GM10847 (cell line): Measurements from ENCODE around the gene GHRL.
A peak's percentile ranks its signal among the peaks of the same experiment; 100 is the strongest.

Experiments
- POLR2A ChIP-seq: IDR thresholded peaks from 2 replicates; pipeline ENCODE4 v1.6.1; 2011; ENCODE audit not compliant: insufficient read length; ENCODE audit errors: extremely low read depth

Gene GHRL, protein sequence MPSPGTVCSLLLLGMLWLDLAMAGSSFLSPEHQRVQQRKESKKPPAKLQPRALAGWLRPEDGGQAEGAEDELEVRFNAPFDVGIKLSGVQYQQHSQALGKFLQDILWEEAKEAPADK

DNA sequence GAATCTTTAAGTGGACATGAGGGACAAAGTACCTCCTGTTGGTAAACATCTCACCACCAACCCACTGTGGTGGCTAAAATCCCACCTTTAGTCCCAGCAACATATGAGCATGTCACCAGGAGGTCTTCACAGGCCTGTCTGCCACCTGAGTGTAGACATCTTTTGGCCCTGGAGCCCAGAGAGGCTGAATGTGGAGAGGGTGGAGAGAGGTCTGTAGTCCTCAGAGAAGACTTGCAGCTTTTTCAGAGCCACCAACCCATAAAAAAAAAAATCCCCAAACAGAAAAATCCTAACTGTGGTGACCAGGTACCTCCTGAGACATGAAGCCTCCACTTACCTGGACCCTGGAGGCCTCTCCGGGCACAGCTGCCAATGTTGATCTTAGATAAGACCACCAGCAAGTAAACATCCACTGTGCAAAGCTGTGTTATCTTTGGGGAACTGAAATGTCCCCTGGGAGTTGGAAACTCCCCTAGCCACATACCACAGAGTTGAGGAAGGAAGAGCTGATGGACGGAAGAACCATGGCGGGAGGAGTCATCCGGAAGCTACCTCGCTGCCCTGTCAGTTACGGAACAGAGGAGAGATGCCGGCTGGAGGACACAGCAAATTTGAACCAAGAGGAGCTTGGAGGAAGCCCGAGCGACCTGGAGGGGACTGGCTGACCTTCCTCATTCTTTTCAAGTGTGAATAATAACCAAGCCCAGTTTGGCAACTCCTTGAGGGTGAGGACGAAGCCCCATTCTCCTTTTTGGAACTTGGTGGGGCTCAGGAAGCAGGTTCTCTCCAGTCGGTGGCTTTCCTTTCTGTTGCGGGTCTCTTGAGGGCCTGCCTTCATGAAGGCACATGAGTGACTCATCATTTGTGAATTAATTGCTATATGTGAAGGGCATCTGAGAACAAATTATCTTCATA is at the start of gene GHRL:
Gene GHRL (minus strand): TSS at position 443 of the 915 bp plus-strand sequence. CDS start 2,767 bp downstream, outside the sequence.
- TF ChIP-seq POLR2A = peak; percentile 18

DNA sequence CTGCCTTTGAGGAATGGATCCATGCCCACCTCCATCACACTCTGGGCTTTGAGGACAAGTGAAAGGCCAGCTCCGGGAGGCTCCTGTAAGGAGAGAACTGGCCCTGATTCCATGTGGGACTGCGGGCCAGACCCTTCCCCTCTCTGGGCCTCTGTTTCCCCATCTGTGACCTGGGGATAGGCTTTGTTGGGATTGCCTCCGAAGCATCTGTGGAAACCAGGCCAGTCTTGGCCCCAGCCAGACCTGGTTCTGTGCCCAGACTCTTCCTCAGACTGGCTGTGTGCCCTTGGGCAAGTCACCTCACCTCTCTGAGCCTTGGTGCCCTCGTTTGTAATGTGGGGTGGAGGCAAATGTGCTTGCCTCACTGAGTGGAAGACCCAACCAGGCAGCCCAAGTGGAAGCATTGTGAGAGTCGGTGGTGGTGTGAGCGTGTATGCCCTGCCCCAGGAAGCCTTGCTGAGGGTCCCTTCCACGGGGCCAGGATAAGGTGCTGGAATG is 49.2 kb upstream of the GHRL start:
- no peak for TF ChIP-seq POLR2A

DNA sequence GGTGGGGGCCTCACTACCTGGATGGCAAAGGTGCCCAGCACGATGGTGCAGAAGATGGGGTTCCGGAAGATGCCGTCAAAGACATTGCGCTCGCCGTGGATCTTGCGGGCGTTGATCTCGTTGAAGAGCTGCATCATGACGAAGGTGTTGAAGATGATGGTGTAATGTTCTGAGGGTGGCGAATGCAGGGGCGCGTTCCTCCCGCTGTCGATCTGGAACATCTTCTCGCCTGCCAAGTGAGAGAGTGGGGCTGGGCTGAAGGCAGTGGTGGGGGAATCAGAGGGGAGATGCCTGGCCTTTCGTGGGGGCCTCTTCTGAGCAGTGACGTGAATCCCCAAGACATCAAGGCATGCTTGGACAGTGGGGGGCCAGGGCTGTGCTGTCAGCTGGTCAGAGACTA is 47.7 kb upstream of the GHRL start:
- TF ChIP-seq POLR2A = no peak

DNA sequence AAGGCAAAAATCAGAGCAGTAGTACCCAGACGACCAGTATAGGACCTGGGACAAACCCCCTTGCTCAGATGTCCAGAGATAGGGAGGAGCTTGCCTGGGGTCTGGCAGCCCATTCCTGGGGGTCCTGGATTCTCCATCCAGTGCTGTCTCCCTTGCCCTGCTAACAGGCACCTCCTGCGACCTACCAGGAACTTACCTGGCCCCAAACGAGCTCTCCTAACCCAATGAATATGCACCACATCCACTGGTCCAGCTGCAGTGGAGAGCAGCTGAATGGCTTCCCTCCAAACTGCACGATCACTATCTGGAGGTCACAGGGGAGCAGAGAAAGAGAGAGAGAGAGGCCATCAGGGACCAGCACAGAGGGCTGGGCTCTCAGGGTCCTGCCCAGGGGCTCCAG is 47.3 kb upstream of the GHRL start:
- no peak for TF ChIP-seq POLR2A

DNA sequence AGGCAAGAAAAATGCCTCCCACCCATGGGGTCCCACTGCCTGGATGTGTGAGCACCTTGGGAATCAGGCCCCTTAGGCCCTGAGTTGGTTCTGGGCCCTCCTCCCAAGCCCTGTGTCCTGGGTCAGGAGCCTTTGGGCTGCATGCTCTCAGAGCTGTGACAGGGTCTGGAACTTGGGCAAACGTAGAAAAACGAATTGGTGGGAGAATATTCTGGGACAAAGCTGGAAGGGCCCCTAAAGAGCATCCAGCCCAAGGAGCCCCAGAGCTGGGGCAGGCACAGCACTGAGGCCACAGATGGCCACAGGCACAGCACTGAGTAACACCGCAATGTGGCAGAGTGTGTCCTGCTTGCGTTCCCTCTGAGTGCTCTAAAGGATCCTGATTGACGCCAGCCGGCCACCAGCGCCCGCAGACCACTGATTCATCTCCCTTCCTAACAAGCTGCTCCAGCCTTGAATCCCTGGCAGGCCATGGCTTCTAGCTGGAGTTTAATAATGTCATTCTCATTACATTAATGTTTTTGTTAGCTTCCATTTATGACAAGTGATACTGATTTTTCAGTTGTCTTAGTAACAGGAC is 46.7 kb upstream of the GHRL start:
- TF ChIP-seq POLR2A = no peak

DNA sequence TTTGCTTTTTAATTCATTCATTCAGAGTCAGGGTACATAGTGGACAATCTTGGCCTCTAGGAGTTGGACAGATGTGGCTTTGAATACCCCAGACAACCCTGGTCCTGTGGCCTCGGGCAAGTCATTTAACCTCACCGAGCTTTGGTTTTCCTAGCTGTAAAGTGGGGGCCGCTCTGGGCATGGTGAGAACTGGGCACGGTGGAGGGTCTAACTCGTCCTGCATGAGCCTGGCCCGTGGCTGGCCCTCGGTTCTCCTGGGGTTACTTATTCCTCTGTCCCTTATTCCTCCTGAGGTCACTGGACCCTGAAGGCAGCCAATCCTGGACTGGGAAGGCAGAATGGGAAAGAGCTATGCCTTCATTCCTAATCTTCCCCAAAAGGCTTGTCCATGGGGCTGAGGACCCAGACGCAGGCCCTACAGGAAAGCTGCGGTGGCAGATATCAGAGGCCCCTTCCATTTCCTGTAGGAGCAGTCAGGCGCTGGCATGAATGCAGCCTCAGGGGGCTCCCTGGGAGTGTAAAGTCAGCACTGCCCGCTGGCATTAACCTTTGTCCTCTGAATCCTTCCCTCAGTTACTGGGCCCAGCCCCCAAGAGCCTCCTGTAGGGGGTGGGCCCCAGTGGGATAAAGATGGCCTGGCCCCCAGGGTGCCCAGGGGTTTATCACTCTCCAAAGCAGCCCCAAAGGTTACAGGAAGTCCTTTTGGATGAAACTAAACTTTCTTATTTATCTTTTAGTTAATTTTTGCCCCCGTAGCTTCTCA is 46.0 kb upstream of the GHRL start:
- TF ChIP-seq POLR2A = no peak

DNA sequence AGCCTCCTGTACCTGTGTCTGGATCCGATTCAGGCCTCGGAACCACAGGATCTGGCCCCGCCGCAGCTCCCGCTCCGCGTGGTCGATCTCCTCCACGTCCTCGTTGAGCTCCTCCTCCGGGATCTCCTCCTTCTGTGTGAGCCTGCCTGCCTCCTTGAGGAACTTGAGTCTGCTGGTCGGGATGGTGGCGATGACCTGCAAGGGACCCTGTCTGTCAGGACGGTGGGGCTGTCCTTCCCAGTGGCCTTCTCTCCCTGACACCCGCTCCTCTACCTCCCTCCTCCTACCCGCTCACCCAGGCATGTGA is 45.4 kb upstream of the GHRL start:
- no peak for TF ChIP-seq POLR2A

DNA sequence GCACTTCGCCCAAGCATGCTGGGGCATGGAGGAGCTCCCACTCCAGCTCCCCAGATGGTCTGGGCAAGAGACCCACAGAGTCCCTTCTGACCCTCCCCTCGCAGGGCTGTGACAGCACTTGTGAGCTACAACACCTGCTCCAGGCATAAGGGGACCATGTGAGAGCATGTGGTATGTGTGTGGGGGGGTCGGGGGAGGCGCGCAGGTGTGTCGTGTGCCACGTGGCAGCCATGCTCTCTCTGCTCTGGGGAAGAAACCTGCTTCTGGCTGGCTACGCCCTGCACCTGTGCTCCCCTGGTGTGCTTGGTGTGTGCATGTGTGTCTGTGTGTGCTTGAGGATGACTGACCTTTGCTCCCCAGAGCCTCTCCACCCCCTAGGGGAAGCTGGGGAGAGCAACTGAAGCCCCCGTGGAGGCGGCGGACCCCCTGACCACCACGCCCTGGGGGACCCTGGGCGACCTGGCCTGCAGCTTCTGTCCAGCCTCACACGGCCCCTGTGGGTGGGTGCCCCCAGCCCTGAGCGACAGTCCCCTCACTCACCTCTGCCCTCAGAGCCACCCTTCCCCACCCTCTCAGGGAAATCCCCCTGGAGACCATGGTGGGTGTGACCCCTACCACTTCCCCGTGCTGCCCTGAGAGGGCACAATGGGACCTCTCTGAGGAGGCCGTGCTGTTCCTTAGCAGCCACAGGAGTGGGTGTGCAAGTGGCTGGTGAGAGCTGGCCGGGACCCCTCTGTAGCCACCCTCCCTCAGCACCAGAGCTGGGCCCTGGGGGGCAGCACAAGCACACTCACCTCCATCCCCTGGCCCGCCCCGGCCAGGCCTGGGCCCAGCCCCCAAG is 44.8 kb upstream of the GHRL start:
- no peak for TF ChIP-seq POLR2A

DNA sequence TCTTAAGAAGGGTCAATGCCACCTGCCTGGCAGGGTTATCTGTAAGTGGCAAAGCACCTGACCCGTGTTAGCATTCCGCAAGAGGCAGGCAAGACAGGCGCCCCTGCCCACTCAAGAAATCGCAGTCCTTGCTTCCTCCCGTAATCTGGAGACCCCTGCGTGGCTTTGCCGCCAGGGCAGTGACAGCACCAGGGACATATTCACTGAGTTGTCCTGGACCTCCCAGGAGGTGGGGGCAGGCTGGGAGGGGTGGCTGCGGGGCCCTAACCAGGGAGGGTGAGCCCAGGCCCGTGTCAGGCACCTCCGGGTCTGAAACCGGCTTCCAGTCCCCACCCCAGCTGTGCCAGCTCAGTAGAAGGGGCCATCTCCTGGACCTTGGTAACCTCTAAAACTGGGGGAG is 44.0 kb upstream of the GHRL start:
- TF ChIP-seq POLR2A = no peak

DNA sequence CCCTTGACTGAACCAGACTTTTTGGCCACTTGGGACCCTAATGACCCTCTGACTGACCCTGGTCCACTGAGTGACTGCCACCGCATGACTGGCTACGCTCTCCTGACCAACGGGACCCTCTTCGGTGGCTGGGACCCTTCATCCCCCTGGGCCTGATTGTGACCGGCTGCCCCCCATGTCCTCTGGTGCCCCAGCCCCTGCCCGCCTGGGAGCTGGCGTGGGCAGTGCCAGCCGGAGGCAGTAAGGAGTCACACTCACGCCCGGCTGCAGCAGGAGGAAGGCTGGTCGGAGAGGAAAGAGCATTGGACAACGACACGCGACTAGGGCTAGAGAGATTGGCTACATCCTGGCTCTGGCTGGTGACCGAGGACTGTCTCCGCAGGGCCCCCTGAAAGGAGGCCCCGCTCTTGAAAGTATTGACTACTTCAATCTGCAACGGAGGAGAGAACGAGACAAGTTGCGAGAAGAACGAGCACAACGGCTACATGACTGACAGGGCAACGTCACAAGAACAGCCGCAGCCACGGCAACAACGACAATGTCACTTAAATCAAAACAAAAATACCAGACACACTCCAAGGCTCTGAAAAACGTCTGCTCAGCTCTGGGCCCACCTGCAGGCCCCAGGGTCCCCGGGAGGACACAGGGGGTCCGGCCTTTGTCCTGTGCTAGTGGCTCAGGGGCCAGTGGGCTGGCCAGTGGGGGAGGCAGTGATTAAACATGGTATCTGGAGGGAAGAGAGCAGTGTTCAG is 43.3 kb upstream of the GHRL start:
- no peak for TF ChIP-seq POLR2A

DNA sequence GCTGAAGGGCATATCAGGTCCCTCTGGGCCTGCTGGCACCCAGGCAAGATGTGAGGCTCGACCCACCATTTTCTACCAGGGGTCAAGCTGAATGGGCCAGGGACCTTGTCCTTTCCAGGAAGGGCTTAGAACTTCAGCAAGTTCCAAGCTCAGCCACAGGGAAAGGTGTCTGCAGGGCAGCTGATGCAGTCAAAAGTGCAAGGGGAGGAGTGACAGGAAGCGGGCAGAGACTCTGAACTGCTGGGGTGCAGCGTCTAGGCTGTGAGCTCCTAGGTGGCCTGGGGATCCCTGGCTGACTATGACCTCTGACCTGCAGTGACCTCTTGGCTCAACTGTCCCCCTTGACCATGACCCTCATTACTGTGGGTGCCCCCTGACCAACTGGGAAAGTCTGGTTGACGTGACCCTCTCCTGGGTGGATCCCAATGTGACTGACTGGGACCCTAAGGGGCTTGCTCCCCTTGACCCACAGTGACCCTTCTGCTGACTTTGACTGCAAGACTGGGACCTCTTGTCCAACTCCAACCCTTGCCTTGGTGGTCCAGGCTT is 42.5 kb upstream of the GHRL start:
- no peak for TF ChIP-seq POLR2A

DNA sequence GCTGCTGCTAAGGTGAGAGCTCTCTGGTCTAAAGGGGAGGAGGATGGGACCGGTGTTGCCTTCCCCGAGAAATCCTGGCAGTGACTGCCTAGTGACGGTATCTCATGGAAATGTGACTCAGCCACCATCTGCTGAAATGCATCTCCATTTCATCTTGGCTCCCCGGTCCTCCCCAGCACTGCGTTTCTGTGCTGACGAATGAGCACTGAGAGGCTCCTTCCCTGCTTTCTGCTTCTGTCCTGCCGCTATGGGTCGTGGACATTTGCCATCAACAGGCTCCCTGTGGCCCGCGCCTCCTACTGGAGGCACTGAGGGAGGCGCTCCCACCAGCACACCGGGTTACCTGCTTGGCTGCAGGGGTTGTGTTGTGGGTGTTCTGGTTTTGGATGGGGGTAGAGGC is 41.7 kb upstream of the GHRL start:
- no peak for TF ChIP-seq POLR2A

DNA sequence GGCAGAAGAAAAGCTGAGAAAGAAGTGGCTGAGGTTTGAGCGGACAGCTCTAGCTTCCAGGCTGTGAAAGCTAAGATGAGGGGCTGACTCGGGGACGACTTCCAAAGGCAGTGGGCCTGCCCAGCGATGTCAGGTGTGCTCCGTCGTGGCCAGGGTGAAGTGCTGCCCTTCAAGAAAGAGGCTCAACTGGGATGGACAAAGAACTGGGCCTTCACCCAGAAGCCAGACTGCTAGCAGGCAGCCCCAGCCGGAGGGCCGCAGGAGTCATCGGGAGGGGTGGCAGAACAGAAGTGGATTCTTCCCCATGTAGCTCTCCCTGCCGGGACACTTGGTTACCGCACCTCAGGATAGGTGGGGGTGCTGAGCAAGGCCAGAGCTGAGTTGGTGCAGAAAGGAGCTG is 41.3 kb upstream of the GHRL start:
- TF ChIP-seq POLR2A = no peak

DNA sequence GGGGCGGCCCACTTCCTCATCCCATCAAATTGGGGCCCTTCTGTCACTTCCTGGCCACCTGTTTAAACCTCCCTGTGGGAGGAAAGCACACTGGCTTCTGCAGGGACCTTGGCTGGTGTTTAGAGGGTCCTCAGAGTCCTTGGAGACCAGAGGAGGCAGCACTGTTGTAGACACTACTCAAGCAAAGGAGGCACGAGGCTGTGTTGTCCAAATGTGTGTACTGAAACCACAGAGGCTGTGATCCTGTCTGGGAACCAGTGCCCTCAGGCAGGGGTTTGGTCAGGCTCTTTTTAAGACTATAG is 40.6 kb upstream of the GHRL start:
- TF ChIP-seq POLR2A = no peak
